ENCODE data around the gene IMPDH1. TPM values are rescaled to one million over a fixed set of nuclear protein-coding genes. Genes with fewer than 3 reads are reported as not detected.

Gene IMPDH1
- total and polyA plus RNA-seq, 9 of the 15 experiments (the other 6 are each of a cell fraction or from before 2014, with no cell fraction given), result 0.80 to 118 (median 64.3) TPM

- H3K9me3 ChIP-seq (replicated peaks; ENCODE audit: control insufficient read depth, insufficient read depth, low read depth, low read length), result no peaks in the 10 kb centered on the region
- H3K9ac ChIP-seq (ENCODE audit: insufficient read depth in 1 of 2, low read depth in 2 of 2, low read length in 2 of 2), result no peak overlapping the region; a peak in 1 of 4 replicates
- peaks cover 94% of the 10 kb centered on the region for H3K36me3 ChIP-seq (ENCODE audit: control insufficient read depth, insufficient read depth, low read length)
- H3K4me1 ChIP-seq (replicated peaks in 1 of 2; ENCODE audit: control insufficient read depth in 2 of 2, insufficient read depth in 2 of 2, low read length in 2 of 2), result peaks cover 0 to 12% of the 10 kb centered on the region in 2 experiments; a peak in 2 of 5 replicates
- no peaks in the 10 kb centered on the region; the same call in 1 of the 3 replicates for H3K79me2 ChIP-seq (ENCODE audit: control insufficient read depth, insufficient read depth, low read length)
- H3K4me3 ChIP-seq, result no peak overlapping the region
- H3K9me1 ChIP-seq (ENCODE audit: control insufficient read depth, insufficient read depth, low read length), result no peaks in the 10 kb centered on the region
- no TSS peak for BruUV-seq (replicated peaks)
- H4K20me1 ChIP-seq (replicated peaks; ENCODE audit: control insufficient read depth, insufficient read depth, low read length), result peaks cover 5% of the 10 kb centered on the region; the same call in 1 of the 2 replicates
- in situ Hi-C loops (cut with MboI), result no loop called here
- intact Hi-C loops (cut with micrococcal nuclease), result loop anchor here (1.0 kb wide), 2 partner anchors 27 to 61 kb away; no protein-coding TSS in a partner anchor
- FAIRE-seq (peak; percentile 91), ATAC-seq (peak; percentile 86), DNase-seq (ENCODE audit: extremely low read depth in 1 of 4, low spot score in 3 of 4) (peak; percentile 73 to 79 (median 75))
- no peaks in the 10 kb centered on the region for H3K27me3 ChIP-seq (ENCODE audit: control insufficient read depth in 2 of 2, insufficient read depth in 2 of 2, low read length in 2 of 2)
- CTCF ChIA-PET (ENCODE audit: low intra/inter-chr PET ratio), result interaction anchor here (0.7 to 8.2 kb wide), 4 partner anchors 15 to 63 kb away, joined by 3 to 134 read pairs (median 9); no protein-coding TSS in a partner anchor
- no peak overlapping the region for H3K27ac ChIP-seq (ENCODE audit: extremely low read depth, low read depth, low read length)
- 53% methylated on average over 16 of the region's 16 CpGs for WGBS (ENCODE audit: insufficient coverage, low coverage, missing lambda C conversion rate)
- POLR2A ChIA-PET, result interaction anchor here (0.6 to 1.8 kb wide), 6 partner anchors 8 to 54 kb away, joined by 3 to 6 read pairs (median 4); partner anchors contain the start of gene RBM28
- H2AFZ ChIP-seq (ENCODE audit: low read depth, low read length), result no peak overlapping the region
- no peak overlapping the region for H3K4me2 ChIP-seq (ENCODE audit: insufficient read depth, low read length)
- TF ChIP-seq, protein P1, sequence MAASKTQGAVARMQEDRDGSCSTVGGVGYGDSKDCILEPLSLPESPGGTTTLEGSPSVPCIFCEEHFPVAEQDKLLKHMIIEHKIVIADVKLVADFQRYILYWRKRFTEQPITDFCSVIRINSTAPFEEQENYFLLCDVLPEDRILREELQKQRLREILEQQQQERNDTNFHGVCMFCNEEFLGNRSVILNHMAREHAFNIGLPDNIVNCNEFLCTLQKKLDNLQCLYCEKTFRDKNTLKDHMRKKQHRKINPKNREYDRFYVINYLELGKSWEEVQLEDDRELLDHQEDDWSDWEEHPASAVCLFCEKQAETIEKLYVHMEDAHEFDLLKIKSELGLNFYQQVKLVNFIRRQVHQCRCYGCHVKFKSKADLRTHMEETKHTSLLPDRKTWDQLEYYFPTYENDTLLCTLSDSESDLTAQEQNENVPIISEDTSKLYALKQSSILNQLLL (CRISPR knock-in tag; IDR thresholded peaks at IDR 0.05; ENCODE audit: borderline replicate concordance), result no peak
- TF ChIP-seq MTA3 (IDR thresholded peaks at IDR 0.05; ENCODE audit: borderline replicate concordance), result no peak
- TF ChIP-seq RREB1 (CRISPR knock-in tag; IDR thresholded peaks at IDR 0.05), result peak; percentile 45; the same call in 1 of the 2 replicates
- 0 out of 2 replicates have a peak, but pooled peaks have one; percentile 28 for TF ChIP-seq CREM (IDR thresholded peaks at IDR 0.05; ENCODE audit: low read depth)
- TF ChIP-seq, protein P2, sequence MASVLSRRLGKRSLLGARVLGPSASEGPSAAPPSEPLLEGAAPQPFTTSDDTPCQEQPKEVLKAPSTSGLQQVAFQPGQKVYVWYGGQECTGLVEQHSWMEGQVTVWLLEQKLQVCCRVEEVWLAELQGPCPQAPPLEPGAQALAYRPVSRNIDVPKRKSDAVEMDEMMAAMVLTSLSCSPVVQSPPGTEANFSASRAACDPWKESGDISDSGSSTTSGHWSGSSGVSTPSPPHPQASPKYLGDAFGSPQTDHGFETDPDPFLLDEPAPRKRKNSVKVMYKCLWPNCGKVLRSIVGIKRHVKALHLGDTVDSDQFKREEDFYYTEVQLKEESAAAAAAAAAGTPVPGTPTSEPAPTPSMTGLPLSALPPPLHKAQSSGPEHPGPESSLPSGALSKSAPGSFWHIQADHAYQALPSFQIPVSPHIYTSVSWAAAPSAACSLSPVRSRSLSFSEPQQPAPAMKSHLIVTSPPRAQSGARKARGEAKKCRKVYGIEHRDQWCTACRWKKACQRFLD (CRISPR knock-in tag; IDR thresholded peaks at IDR 0.05), result no peak
- peak; percentile 41; the same call in 1 of the 2 replicates for TF ChIP-seq ELF2 (CRISPR knock-in tag; IDR thresholded peaks at IDR 0.05)
- peak; percentile 21 to 36; a peak in 2 of 4 replicates for TF ChIP-seq MAZ (CRISPR knock-in tag; conservative IDR thresholded peaks at IDR 0.05 in 1 of 2, IDR thresholded peaks at IDR 0.05 in 1 of 2)
Measured at GRCh38 chr7:128398016-128398840, 11.6 kb downstream of the IMPDH1 start.
